Keratinocyte (primary cell): Measurements from ENCODE around the gene DENND2A.

Experiments used
- EZH2 ChIP-seq: IDR thresholded peaks from one replicate; pipeline ENCODE4 v1.6.1; 2012; ENCODE audit warnings: inconsistent platforms, mild to moderate bottlenecking, low read length, moderate library complexity
- TF ChIP-seq, protein P1 (sequence below), 3 experiments: IDR thresholded peaks in 1 of 3; conservative IDR thresholded peaks in 1 of 3; optimal IDR thresholded peaks in 1 of 3; 2 replicates in 2 of 3; 3 replicates in 1 of 3; pipeline versions ENCODE3 to v1.5.1; 2011; ENCODE audit warnings: low read length in 3 of 3, mild to moderate bottlenecking in 3 of 3, moderate library complexity in 2 of 3, control low read depth in 1 of 3, inconsistent platforms in 1 of 3; ENCODE audit not compliant: insufficient read depth in 2 of 3; ENCODE audit errors: extremely low read depth in 1 of 3

DNA sequence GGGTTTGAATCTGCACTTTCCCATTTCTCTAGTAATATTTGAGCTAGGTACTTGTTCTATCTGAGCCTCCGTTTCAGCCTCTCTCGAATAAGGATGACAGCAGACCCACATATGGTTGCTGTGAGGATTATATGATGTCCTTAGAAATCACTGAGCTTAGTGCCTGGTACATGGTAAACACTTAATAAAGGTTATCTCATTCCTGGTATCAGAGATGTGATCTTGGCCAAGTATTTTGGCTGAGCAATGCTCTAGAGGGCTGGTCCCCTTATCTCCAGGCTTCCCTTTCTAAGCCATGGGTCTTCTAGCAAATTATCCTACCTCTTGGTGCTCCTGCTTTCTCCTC, 160.9 kb downstream of the DENND2A start:
- TF ChIP-seq, protein P1, sequence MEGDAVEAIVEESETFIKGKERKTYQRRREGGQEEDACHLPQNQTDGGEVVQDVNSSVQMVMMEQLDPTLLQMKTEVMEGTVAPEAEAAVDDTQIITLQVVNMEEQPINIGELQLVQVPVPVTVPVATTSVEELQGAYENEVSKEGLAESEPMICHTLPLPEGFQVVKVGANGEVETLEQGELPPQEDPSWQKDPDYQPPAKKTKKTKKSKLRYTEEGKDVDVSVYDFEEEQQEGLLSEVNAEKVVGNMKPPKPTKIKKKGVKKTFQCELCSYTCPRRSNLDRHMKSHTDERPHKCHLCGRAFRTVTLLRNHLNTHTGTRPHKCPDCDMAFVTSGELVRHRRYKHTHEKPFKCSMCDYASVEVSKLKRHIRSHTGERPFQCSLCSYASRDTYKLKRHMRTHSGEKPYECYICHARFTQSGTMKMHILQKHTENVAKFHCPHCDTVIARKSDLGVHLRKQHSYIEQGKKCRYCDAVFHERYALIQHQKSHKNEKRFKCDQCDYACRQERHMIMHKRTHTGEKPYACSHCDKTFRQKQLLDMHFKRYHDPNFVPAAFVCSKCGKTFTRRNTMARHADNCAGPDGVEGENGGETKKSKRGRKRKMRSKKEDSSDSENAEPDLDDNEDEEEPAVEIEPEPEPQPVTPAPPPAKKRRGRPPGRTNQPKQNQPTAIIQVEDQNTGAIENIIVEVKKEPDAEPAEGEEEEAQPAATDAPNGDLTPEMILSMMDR (optimal IDR thresholded peaks at IDR 0.05 in 1 of 3, IDR thresholded peaks at IDR 0.05 in 1 of 3, conservative IDR thresholded peaks at IDR 0.05 in 1 of 3; ENCODE audit: extremely low read depth in 1 of 3, insufficient read depth in 2 of 3, low read length in 3 of 3): no peak
- TF ChIP-seq EZH2: no peak
